ENCODE results near the gene AGFG2.

- TF ChIP-seq ZNF660 (CRISPR knock-in tag; IDR thresholded peaks at IDR 0.05; ENCODE audit: borderline replicate concordance, low read depth) (no peak), BRCA1 (CRISPR knock-in tag; IDR thresholded peaks at IDR 0.05) (no peak), CTCF (CRISPR knock-in tag; IDR thresholded peaks at IDR 0.05) (no peak), MXI1 (IDR thresholded peaks at IDR 0.05; ENCODE audit: borderline replicate concordance, low read depth, low read length) (no peak), EP300 (IDR thresholded peaks at IDR 0.05; ENCODE audit: low read depth in 2 of 2, low read length in 2 of 2) (no peak), EP300 (CRISPR knock-in tag; IDR thresholded peaks at IDR 0.05; ENCODE audit: borderline replicate concordance) (no peak), ZBTB4 (CRISPR knock-in tag; IDR thresholded peaks at IDR 0.05; ENCODE audit: borderline replicate concordance) (no peak)
These were observed 68.1 kb downstream of the AGFG2 start for GRCh38 chr7:100607111-100607510.
